Caco-2 (cell line): ENCODE measurements around the gene TPM2. TPM values are rescaled to one million over a fixed set of nuclear protein-coding genes. Genes with fewer than 3 reads are reported as not detected.

Source experiments
- BruUV-seq: library from RNA; stranded (reverse); fragments of 400-500 nt; replicated peaks from 2 replicates; lab custom pipeline; 2021; lab: Mats Ljungman, UMichigan
- CTCF ChIA-PET: fragments of 300-600 bp; sonication (Branson Sonifier 250); formaldehyde crosslinking; loops from one replicate; lab custom pipeline; 2022; ENCODE audit warnings: antibody characterized with exemption; lab: Charles Lee
- POLR2A ChIA-PET: fragments of 300-600 bp; sonication (Branson Sonifier 250); formaldehyde crosslinking; loops from one replicate; lab custom pipeline; 2022; ENCODE audit warnings: antibody characterized with exemption; lab: Charles Lee
- DNase-seq, 2 experiments: peaks; one replicate each; pipeline versions ENCODE4 v3.0.0 to v3.0.0-alpha.2; 2020 to 2022
- H3K27me3 ChIP-seq: replicated peaks from 2 replicates; pipeline ENCODE4 v1.6.0; 2011; ENCODE audit warnings: low read length; ENCODE audit not compliant: control insufficient read depth, insufficient read depth
- H3K36me3 ChIP-seq: 2 replicates; pipeline ENCODE4 v1.5.1; 2011; ENCODE audit warnings: low read length; ENCODE audit not compliant: control insufficient read depth, insufficient read depth
- H3K4me1 ChIP-seq: fragments of 250-450 bp; sonication (Bioruptor Pico); 2 replicates; pipeline ENCODE4 v1.5.1; 2020; ENCODE audit warnings: mild to moderate bottlenecking
- H3K4me3 ChIP-seq: 2 replicates; pipeline ENCODE4 v1.5.1; 2011; ENCODE audit warnings: low read depth, mild to moderate bottlenecking, control low read depth, low read length
- H3K9me3 ChIP-seq: fragments of 250-450 bp; sonication (Bioruptor Pico); 2 replicates; pipeline ENCODE4 v1.5.1; 2020; ENCODE audit warnings: mild to moderate bottlenecking, moderate library complexity
- H3K27ac Mint-ChIP-seq: one replicate; pipeline ENCODE4 v1.8.0; 2022; ENCODE audit warnings: mixed read lengths; ENCODE audit not compliant: unreplicated experiment
- H3K27me3 Mint-ChIP-seq: one replicate; pipeline ENCODE4 v1.8.0; 2022; ENCODE audit warnings: mixed read lengths; ENCODE audit not compliant: insufficient read depth, unreplicated experiment
- H3K36me3 Mint-ChIP-seq: one replicate; pipeline ENCODE4 v1.8.0; 2022; ENCODE audit warnings: mild to moderate bottlenecking, mixed read lengths; ENCODE audit not compliant: insufficient read depth, unreplicated experiment
- H3K4me1 Mint-ChIP-seq: one replicate; pipeline ENCODE4 v1.8.0; 2022; ENCODE audit warnings: low read depth, mixed read lengths; ENCODE audit not compliant: unreplicated experiment
- H3K4me3 Mint-ChIP-seq: one replicate; pipeline ENCODE4 v1.8.0; 2022; ENCODE audit warnings: mild to moderate bottlenecking, moderate library complexity, mixed read lengths; ENCODE audit not compliant: unreplicated experiment
- H3K9me3 Mint-ChIP-seq: one replicate; pipeline ENCODE4 v1.8.0; 2022; ENCODE audit warnings: mixed read lengths; ENCODE audit not compliant: unreplicated experiment
- intact Hi-C: fragments of 100-400 bp; cut with micrococcal nuclease; formaldehyde crosslinking; loops from one replicate; pipeline ENCODE4 v1.10.0; 2022; ENCODE audit not compliant: unreplicated experiment
- total RNA-seq: library from RNA; stranded (reverse); gene quantifications from 2 replicates; pipeline ENCODE4 v1.2.3, GENCODE V29; 2022
- TF ChIP-seq, protein P1 (sequence below), 2 experiments: fragments of 200-600 bp in 1 of 2; IDR thresholded peaks; 1 replicate in 1 of 2; 2 replicates in 1 of 2; pipeline versions ENCODE4 v1.5.1 to v1.8.0; 2011 to 2022; ENCODE audit warnings: antibody characterized with exemption in 1 of 2, control low read depth in 1 of 2, inconsistent platforms in 1 of 2, low read depth in 1 of 2, low read length in 1 of 2, mild to moderate bottlenecking in 1 of 2, moderate library complexity in 1 of 2; ENCODE audit not compliant: insufficient read depth in 1 of 2, severe bottlenecking in 1 of 2, unreplicated experiment in 1 of 2

The TPM2 gene
- total RNA-seq, 1 experiment from 2014 or later: 21.8 TPM

DNA sequence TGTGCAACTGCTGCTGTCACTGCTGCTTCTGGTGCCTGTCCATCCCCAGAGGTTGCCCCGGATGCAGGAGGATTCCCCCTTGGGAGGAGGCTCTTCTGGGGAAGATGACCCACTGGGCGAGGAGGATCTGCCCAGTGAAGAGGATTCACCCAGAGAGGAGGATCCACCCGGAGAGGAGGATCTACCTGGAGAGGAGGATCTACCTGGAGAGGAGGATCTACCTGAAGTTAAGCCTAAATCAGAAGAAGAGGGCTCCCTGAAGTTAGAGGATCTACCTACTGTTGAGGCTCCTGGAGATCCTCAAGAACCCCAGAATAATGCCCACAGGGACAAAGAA, 15.7 kb downstream of the TPM2 start:
- POLR2A ChIA-PET: interaction anchor here (0.6 kb wide), 1 partner anchor 57 kb away, joined by 3 read pairs; no protein-coding TSS in a partner anchor
- Histone ChIP-seq H3K36me3 (no peaks in the 10 kb centered on the region), H3K4me1 (peaks cover 15% of the 10 kb centered on the region), H3K4me3 (no peak overlapping the region), H3K9me3 (no peaks in the 10 kb centered on the region), H3K27me3 (no peaks in the 10 kb centered on the region)
- H3K27ac Mint-ChIP-seq: no peak overlapping the region
- no peak overlapping the region for H3K4me3 Mint-ChIP-seq
- H3K9me3 Mint-ChIP-seq: no peaks in the 10 kb centered on the region
- TF ChIP-seq, protein P1, sequence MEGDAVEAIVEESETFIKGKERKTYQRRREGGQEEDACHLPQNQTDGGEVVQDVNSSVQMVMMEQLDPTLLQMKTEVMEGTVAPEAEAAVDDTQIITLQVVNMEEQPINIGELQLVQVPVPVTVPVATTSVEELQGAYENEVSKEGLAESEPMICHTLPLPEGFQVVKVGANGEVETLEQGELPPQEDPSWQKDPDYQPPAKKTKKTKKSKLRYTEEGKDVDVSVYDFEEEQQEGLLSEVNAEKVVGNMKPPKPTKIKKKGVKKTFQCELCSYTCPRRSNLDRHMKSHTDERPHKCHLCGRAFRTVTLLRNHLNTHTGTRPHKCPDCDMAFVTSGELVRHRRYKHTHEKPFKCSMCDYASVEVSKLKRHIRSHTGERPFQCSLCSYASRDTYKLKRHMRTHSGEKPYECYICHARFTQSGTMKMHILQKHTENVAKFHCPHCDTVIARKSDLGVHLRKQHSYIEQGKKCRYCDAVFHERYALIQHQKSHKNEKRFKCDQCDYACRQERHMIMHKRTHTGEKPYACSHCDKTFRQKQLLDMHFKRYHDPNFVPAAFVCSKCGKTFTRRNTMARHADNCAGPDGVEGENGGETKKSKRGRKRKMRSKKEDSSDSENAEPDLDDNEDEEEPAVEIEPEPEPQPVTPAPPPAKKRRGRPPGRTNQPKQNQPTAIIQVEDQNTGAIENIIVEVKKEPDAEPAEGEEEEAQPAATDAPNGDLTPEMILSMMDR (IDR thresholded peaks at IDR 0.05; ENCODE audit: insufficient read depth in 1 of 2, low read depth in 1 of 2, low read length in 1 of 2, severe bottlenecking in 1 of 2, unreplicated experiment in 1 of 2): no peak
- peaks cover 8% of the 10 kb centered on the region for H3K4me1 Mint-ChIP-seq
- DNase-seq: no peak
- H3K36me3 Mint-ChIP-seq: peaks cover 5% of the 10 kb centered on the region
- no peaks in the 10 kb centered on the region for H3K27me3 Mint-ChIP-seq
- BruUV-seq: no TSS peak
- intact Hi-C loops: no loop called here
- CTCF ChIA-PET: interaction anchor here (1.2 kb wide), 1 partner anchor 23 kb away, joined by 5 read pairs; no protein-coding TSS in a partner anchor

DNA sequence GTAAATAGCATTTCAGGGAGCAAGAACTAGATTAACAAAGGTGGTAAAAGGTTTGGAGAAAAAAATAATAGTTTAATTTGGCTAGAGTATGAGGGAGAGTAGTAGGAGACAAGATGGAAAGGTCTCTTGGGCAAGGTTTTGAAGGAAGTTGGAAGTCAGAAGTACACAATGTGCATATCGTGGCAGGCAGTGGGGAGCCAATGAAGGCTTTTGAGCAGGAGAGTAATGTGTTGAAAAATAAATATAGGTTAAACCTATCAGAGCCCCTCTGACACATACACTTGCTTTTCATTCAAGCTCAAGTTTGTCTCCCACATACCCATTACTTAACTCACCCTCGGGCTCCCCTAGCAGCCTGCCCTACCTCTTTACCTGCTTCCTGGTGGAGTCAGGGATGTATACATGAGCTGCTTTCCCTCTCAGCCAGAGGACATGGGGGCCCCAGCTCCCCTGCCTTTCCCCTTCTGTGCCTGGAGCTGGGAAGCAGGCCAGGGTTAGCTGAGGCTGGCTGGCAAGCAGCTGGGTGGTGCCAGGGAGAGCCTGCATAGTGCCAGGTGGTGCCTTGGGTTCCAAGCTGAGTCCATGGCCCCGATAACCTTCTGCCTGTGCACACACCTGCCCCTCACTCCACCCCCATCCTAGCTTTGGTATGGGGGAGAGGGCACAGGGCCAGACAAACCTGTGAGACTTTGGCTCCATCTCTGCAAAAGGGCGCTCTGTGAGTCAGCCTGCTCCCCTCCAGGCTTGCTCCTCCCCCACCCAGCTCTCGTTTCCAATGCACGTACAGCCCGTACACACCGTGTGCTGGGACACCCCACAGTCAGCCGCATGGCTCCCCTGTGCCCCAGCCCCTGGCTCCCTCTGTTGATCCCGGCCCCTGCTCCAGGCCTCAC, 16.3 kb downstream of the TPM2 start, which contains the start of gene CA9:
Gene CA9 (plus strand): TSS at position 797 of the 893 bp plus-strand sequence. CDS start 32 bp downstream, at position 829.
- H3K4me1 Mint-ChIP-seq: peaks cover 14% of the 10 kb centered on the region
- no peaks in the 10 kb centered on the region for H3K36me3 ChIP-seq

More for the DNA sequence above, 16.3 kb downstream of the TPM2 start, which contains the start of gene CA9:
- H3K27me3 ChIP-seq: no peaks in the 10 kb centered on the region
- H3K4me3 Mint-ChIP-seq: no peak within 1 kb of the TSS
- intact Hi-C loops: no loop called here
- no peaks in the 10 kb centered on the region for H3K27me3 Mint-ChIP-seq
- H3K4me1 ChIP-seq: peaks cover 21% of the 10 kb centered on the region
- no peaks in the 10 kb centered on the region for H3K9me3 Mint-ChIP-seq
- no TSS peak for BruUV-seq
- DNase-seq: no peak
- H3K9me3 ChIP-seq: no peaks in the 10 kb centered on the region
- no peak within 1 kb of the TSS for H3K4me3 ChIP-seq
- peaks cover 5% of the 10 kb centered on the region for H3K36me3 Mint-ChIP-seq
- H3K27ac Mint-ChIP-seq: no peak within 1 kb of the TSS
- CTCF ChIA-PET: interaction anchor here (1.2 kb wide), 1 partner anchor 24 kb away, joined by 5 read pairs; no protein-coding TSS in a partner anchor
- TF ChIP-seq, protein P1 (IDR thresholded peaks at IDR 0.05; ENCODE audit: insufficient read depth in 1 of 2, low read depth in 1 of 2, low read length in 1 of 2, severe bottlenecking in 1 of 2, unreplicated experiment in 1 of 2): no peak
- POLR2A ChIA-PET: interaction anchor here (0.6 kb wide), 1 partner anchor 58 kb away, joined by 3 read pairs; no protein-coding TSS in a partner anchor
